Measurements from ENCODE around the gene HAUS7.

GRCh38 chrX:153441981-153442380 is 28.4 kb downstream of the HAUS7 start:
- TF ChIP-seq, protein P1, sequence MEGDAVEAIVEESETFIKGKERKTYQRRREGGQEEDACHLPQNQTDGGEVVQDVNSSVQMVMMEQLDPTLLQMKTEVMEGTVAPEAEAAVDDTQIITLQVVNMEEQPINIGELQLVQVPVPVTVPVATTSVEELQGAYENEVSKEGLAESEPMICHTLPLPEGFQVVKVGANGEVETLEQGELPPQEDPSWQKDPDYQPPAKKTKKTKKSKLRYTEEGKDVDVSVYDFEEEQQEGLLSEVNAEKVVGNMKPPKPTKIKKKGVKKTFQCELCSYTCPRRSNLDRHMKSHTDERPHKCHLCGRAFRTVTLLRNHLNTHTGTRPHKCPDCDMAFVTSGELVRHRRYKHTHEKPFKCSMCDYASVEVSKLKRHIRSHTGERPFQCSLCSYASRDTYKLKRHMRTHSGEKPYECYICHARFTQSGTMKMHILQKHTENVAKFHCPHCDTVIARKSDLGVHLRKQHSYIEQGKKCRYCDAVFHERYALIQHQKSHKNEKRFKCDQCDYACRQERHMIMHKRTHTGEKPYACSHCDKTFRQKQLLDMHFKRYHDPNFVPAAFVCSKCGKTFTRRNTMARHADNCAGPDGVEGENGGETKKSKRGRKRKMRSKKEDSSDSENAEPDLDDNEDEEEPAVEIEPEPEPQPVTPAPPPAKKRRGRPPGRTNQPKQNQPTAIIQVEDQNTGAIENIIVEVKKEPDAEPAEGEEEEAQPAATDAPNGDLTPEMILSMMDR (conservative IDR thresholded peaks at IDR 0.05), result no peak
- TF ChIP-seq EZH2 (IDR thresholded peaks at IDR 0.05; ENCODE audit: low read depth), result no peak
